Right kidney (tissue), 1 donor: ENCODE results near the gene AP5Z1.

ENCODE experiments used
- DNase-seq: peaks from one replicate; pipeline ENCODE4 v3.0.0-alpha.2; 2016

The AP5Z1 gene

GRCh38 chr7:4745971-4746919, 29.2 kb upstream of the AP5Z1 start:
- no peak for DNase-seq

- DNase-seq: no peak
These were observed 28.4 kb upstream of the AP5Z1 start for GRCh38 chr7:4747013-4747412.

- no peak for DNase-seq
These were observed 27.7 kb upstream of the AP5Z1 start for GRCh38 chr7:4747746-4748145.

GRCh38 chr7:4748231-4748681, 27.2 kb upstream of the AP5Z1 start:
- no peak for DNase-seq

GRCh38 chr7:4749363-4749762, 26.1 kb upstream of the AP5Z1 start:
- DNase-seq: no peak

- no peak for DNase-seq
These were observed 25.6 kb upstream of the AP5Z1 start for GRCh38 chr7:4749798-4750197.

- no peak for DNase-seq
These were observed 23.9 kb upstream of the AP5Z1 start for GRCh38 chr7:4751398-4751947.

- DNase-seq: peak; percentile 67
These were observed 21.6 kb upstream of the AP5Z1 start for GRCh38 chr7:4753598-4754432.

GRCh38 chr7:4754433-4755010, 20.9 kb upstream of the AP5Z1 start:
- no peak for DNase-seq

GRCh38 chr7:4755045-4755444, 20.4 kb upstream of the AP5Z1 start:
- DNase-seq: no peak

- no peak for DNase-seq
These were observed 17.3 kb upstream of the AP5Z1 start for GRCh38 chr7:4758111-4758510.

- DNase-seq: no peak
These were observed 16.6 kb upstream of the AP5Z1 start for GRCh38 chr7:4758791-4759190.

GRCh38 chr7:4759211-4759610, 16.2 kb upstream of the AP5Z1 start:
- DNase-seq: no peak

- DNase-seq: no peak
These were observed 14.5 kb upstream of the AP5Z1 start for GRCh38 chr7:4760952-4761351.

- no peak for DNase-seq
These were observed 13.0 kb upstream of the AP5Z1 start for GRCh38 chr7:4762121-4763055.

- no peak for DNase-seq
These were observed 12.2 kb upstream of the AP5Z1 start for GRCh38 chr7:4763091-4763793.

GRCh38 chr7:4763794-4764185, 11.6 kb upstream of the AP5Z1 start:
- no peak for DNase-seq

GRCh38 chr7:4764402-4765007, 10.9 kb upstream of the AP5Z1 start:
- no peak for DNase-seq

- DNase-seq: no peak
These were observed 9.5 kb upstream of the AP5Z1 start for GRCh38 chr7:4765776-4766490.
